CD14-positive monocyte (primary cell): Measurements from ENCODE around the gene MEX3C. TPM values are rescaled to one million over a fixed set of nuclear protein-coding genes. Genes with fewer than 3 reads are reported as not detected.

Experiments used
- DNase-seq, 3 donors: peaks; one replicate each; pipeline ENCODE4 v3.0.0-alpha.2; 2011 to 2022
- H2AFZ ChIP-seq: 2 replicates; pipeline ENCODE4 v1.6.0; 2012; ENCODE audit warnings: mild to moderate bottlenecking, low read depth, low read length, inconsistent platforms; ENCODE audit not compliant: insufficient read depth, poor library complexity, severe bottlenecking
- H3K27ac ChIP-seq, 2 donors: 1 replicate in 1 of 2; 2 replicates in 1 of 2; pipeline ENCODE4 v1.5.1; 2012 to 2013; ENCODE audit warnings: low read length in 2 of 2, control low read depth in 1 of 2, inconsistent platforms in 1 of 2, low read depth in 1 of 2, mild to moderate bottlenecking in 1 of 2
- H3K27me3 ChIP-seq, 2 donors: one replicate each; pipeline versions ENCODE4 v1.6.0 to v1.6.1; 2011 to 2013; ENCODE audit warnings: low read length in 2 of 2; ENCODE audit not compliant: control insufficient read depth in 2 of 2, insufficient read depth in 2 of 2
- H3K36me3 ChIP-seq, 2 donors: replicated peaks in 1 of 2; 1 replicate in 1 of 2; 2 replicates in 1 of 2; pipeline versions ENCODE4 v1.5.1 to v1.6.1; 2012 to 2013; ENCODE audit warnings: low read length in 2 of 2, control low read depth in 1 of 2, inconsistent platforms in 1 of 2, mild to moderate bottlenecking in 1 of 2; ENCODE audit not compliant: insufficient read depth in 2 of 2, control insufficient read depth in 1 of 2
- H3K4me1 ChIP-seq, 2 donors: 1 replicate in 1 of 2; 2 replicates in 1 of 2; pipeline versions ENCODE4 v1.5.1 to v1.6.1; 2012 to 2013; ENCODE audit warnings: low read length in 2 of 2, control low read depth in 1 of 2, inconsistent platforms in 1 of 2, mild to moderate bottlenecking in 1 of 2, moderate library complexity in 1 of 2; ENCODE audit not compliant: insufficient read depth in 2 of 2, control insufficient read depth in 1 of 2
- H3K4me2 ChIP-seq: replicated peaks from 2 replicates; pipeline ENCODE3; 2012; ENCODE audit warnings: low read length, moderate library complexity, mild to moderate bottlenecking; ENCODE audit not compliant: poor library complexity, severe bottlenecking; ENCODE audit errors: extremely low read depth
- H3K4me3 ChIP-seq, 3 experiments: fragments of 200-600 bp in 1 of 3; sonication (generic) in 1 of 3; replicated peaks in 1 of 3; 1 replicate in 2 of 3; 2 replicates in 1 of 3; pipeline ENCODE4 v1.5.1; 2011 to 2013; ENCODE audit warnings: low read length in 3 of 3, mild to moderate bottlenecking in 3 of 3, control low read depth in 2 of 3, low read depth in 2 of 3, inconsistent platforms in 1 of 3, moderate library complexity in 1 of 3
- H3K79me2 ChIP-seq: 2 replicates; pipeline ENCODE4 v1.6.0; 2012; ENCODE audit warnings: mild to moderate bottlenecking, control low read depth, inconsistent platforms, low read length, moderate library complexity; ENCODE audit not compliant: insufficient read depth
- H3K9ac ChIP-seq: 2 replicates; pipeline ENCODE4 v1.6.0; 2017; ENCODE audit warnings: low read length, mild to moderate bottlenecking; ENCODE audit not compliant: insufficient read depth, poor library complexity, severe bottlenecking
- H3K9me3 ChIP-seq, 2 donors: replicated peaks in 1 of 2; 1 replicate in 1 of 2; 2 replicates in 1 of 2; pipeline versions ENCODE4 v1.5.1 to v1.6.1; 2012 to 2013; ENCODE audit warnings: low read length in 2 of 2, control low read depth in 1 of 2; ENCODE audit not compliant: control insufficient read depth in 1 of 2, insufficient read depth in 1 of 2
- H4K20me1 ChIP-seq: 2 replicates; pipeline ENCODE4 v1.6.0; 2012; ENCODE audit warnings: mild to moderate bottlenecking, low read length, control low read depth, moderate library complexity; ENCODE audit not compliant: insufficient read depth
- H3K27ac Mint-ChIP-seq, 7 donors: one replicate each; pipeline ENCODE4 v1.8.0; 2020; ENCODE audit warnings: mild to moderate bottlenecking in 7 of 7, mixed read lengths in 7 of 7, moderate library complexity in 6 of 7, inconsistent platforms in 2 of 7
- H3K27me3 Mint-ChIP-seq, 3 donors: one replicate each; pipeline ENCODE4 v1.8.0; 2021 to 2022; ENCODE audit warnings: low read depth in 3 of 3, mild to moderate bottlenecking in 3 of 3, mixed read lengths in 3 of 3, moderate library complexity in 3 of 3, inconsistent platforms in 1 of 3
- H3K36me3 Mint-ChIP-seq, 2 donors: one replicate each; pipeline ENCODE4 v1.8.0; 2020; ENCODE audit warnings: mixed read lengths in 2 of 2, inconsistent platforms in 1 of 2, mild to moderate bottlenecking in 1 of 2
- H3K4me1 Mint-ChIP-seq: one replicate; pipeline ENCODE4 v1.8.0; 2020; ENCODE audit warnings: mild to moderate bottlenecking, mixed read lengths
- H3K4me3 Mint-ChIP-seq, 2 donors: one replicate each; pipeline ENCODE4 v1.8.0; 2020; ENCODE audit warnings: mild to moderate bottlenecking in 2 of 2, mixed read lengths in 2 of 2, moderate library complexity in 1 of 2
- H3K9me3 Mint-ChIP-seq, 7 donors: one replicate each; pipeline ENCODE4 v1.8.0; 2020 to 2022; ENCODE audit warnings: mixed read lengths in 7 of 7, mild to moderate bottlenecking in 6 of 7, moderate library complexity in 6 of 7, inconsistent platforms in 2 of 7
- WGBS: methylation state at CpG from one replicate; pipeline ENCODE4 v1.1.5; 2013; ENCODE audit warnings: missing lambda C conversion rate; ENCODE audit not compliant: insufficient coverage; 5-methylcytosine and 5-hydroxymethylcytosine counted together
- intact Hi-C, 2 donors: fragments of 100-400 bp; cut with micrococcal nuclease; formaldehyde crosslinking; loops; one replicate each; pipeline versions ENCODE4 v1.15.0 to v1.15.1; 2023
- polyA plus RNA-seq, 3 donors: library from polyadenylated mRNA; depleted of rRNA in 1 of 3; unstranded in 2 of 3; stranded (reverse) in 1 of 3; fragments of 300-500 nt in 2 of 3; fragments of >200 nt in 1 of 3; fragmentation: Illumina TruSeq in 2 of 3; gene quantifications; 1 replicate in 2 of 3; 2 replicates in 1 of 3; pipeline ENCODE4 v1.2.3, GENCODE V29; 2012 to 2021
- TF ChIP-seq, protein P1 (sequence below): fragments of 200-600 bp; IDR thresholded peaks from one replicate; pipeline ENCODE4 v1.8.0; 2022; ENCODE audit warnings: antibody characterized with exemption, mild to moderate bottlenecking

Gene MEX3C
- polyA plus RNA-seq, 3 donors, result 2.3 to 41.3 (median 5.2) TPM

DNA sequence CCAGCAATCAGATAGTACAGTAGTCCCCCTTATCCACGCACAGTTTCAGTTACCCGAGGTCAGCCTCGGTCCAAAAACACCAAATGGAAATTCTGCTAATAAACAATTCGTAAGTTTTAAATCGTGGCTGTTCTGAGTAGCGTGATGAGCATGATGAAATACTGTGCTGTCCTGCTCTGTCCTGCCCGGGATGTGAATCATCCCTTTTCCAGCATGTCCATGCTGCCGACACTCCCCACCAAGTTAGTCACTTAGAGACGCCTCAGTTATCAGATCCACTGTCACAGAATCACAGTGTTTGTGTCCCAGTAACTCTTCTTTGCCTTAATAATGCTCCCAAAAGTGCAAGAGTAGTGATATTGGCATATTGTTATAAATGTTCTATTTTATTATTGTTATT is 62.1 kb downstream of the MEX3C start:
- Histone ChIP-seq H3K27ac (no peak overlapping the region), H2AFZ (no peak overlapping the region), H3K36me3 (no peaks in the 10 kb centered on the region), H3K4me2 (no peak overlapping the region), H3K27me3 (no peaks in the 10 kb centered on the region), H3K79me2 (no peaks in the 10 kb centered on the region), H3K9ac (no peak overlapping the region), H4K20me1 (no peaks in the 10 kb centered on the region), H3K4me3 (no peak overlapping the region), H3K9me3 (no peaks in the 10 kb centered on the region), H3K4me1 (no peaks in the 10 kb centered on the region)
- TF ChIP-seq, protein P1, sequence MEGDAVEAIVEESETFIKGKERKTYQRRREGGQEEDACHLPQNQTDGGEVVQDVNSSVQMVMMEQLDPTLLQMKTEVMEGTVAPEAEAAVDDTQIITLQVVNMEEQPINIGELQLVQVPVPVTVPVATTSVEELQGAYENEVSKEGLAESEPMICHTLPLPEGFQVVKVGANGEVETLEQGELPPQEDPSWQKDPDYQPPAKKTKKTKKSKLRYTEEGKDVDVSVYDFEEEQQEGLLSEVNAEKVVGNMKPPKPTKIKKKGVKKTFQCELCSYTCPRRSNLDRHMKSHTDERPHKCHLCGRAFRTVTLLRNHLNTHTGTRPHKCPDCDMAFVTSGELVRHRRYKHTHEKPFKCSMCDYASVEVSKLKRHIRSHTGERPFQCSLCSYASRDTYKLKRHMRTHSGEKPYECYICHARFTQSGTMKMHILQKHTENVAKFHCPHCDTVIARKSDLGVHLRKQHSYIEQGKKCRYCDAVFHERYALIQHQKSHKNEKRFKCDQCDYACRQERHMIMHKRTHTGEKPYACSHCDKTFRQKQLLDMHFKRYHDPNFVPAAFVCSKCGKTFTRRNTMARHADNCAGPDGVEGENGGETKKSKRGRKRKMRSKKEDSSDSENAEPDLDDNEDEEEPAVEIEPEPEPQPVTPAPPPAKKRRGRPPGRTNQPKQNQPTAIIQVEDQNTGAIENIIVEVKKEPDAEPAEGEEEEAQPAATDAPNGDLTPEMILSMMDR, result no peak
- Mint-ChIP-seq H3K27ac (no peak overlapping the region), H3K27me3 (peaks cover 0 to 4% (median 0%) of the 10 kb centered on the region in 3 donors), H3K36me3 (no peaks in the 10 kb centered on the region), H3K4me3 (no peak overlapping the region), H3K4me1 (no peaks in the 10 kb centered on the region), H3K9me3 (no peaks in the 10 kb centered on the region)
- 94% methylated on average over 7 of the region's 9 CpGs for WGBS
- intact Hi-C loops, result no loop called here
- no peak for DNase-seq

DNA sequence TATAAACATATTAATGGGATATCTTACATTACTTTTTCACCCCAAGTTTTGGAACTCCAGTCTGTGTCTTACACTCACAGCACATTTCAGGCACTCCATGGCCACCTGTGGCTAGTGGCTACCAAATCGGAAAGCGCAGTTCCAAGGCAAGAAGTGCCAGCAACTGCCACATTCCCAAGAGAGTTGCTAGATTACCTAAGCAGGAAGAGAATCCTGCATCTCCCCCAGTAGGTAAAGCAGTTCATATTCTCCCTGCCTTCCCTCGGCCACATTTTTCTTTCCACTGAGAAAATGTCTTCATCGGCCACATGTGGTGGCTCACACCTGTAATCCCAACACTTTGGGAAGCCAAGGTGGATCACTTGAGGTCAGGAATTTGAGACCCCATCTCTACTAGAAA is 62.8 kb downstream of the MEX3C start:
- H3K4me3 Mint-ChIP-seq, result no peak overlapping the region

More for the DNA sequence above, 62.8 kb downstream of the MEX3C start:
- H3K36me3 Mint-ChIP-seq, result no peaks in the 10 kb centered on the region
- peaks cover 0 to 4% of the 10 kb centered on the region in 2 donors for H3K9me3 ChIP-seq
- H2AFZ ChIP-seq, result no peak overlapping the region
- H3K4me1 Mint-ChIP-seq, result no peaks in the 10 kb centered on the region
- intact Hi-C loops, result no loop called here
- no peak overlapping the region for H3K4me2 ChIP-seq
- no peaks in the 10 kb centered on the region for H3K27me3 ChIP-seq
- peaks cover 0 to 4% (median 0%) of the 10 kb centered on the region in 7 donors for H3K9me3 Mint-ChIP-seq
- H3K79me2 ChIP-seq, result no peaks in the 10 kb centered on the region
- no peak overlapping the region for H3K27ac ChIP-seq
- no peaks in the 10 kb centered on the region for H3K4me1 ChIP-seq
- TF ChIP-seq, protein P1, result no peak
- H4K20me1 ChIP-seq, result no peaks in the 10 kb centered on the region
- H3K27me3 Mint-ChIP-seq, result peaks cover 0 to 4% (median 0%) of the 10 kb centered on the region in 3 donors
- no peak overlapping the region for H3K4me3 ChIP-seq
- no peaks in the 10 kb centered on the region for H3K36me3 ChIP-seq
- H3K27ac Mint-ChIP-seq, result no peak overlapping the region
- no peak for DNase-seq
- no peak overlapping the region for H3K9ac ChIP-seq
- 98% methylated on average over 4 of the region's 4 CpGs for WGBS
